Caco-2 (cell line): Measurements from ENCODE around the gene NPAS2. TPM values are rescaled to one million over a fixed set of nuclear protein-coding genes. Genes with fewer than 3 reads are reported as not detected.

Source experiments
- BruUV-seq: library from RNA; stranded (reverse); fragments of 400-500 nt; replicated peaks from 2 replicates; lab custom pipeline; 2021; lab: Mats Ljungman, UMichigan
- CTCF ChIA-PET: fragments of 300-600 bp; sonication (Branson Sonifier 250); formaldehyde crosslinking; loops from one replicate; lab custom pipeline; 2022; ENCODE audit warnings: antibody characterized with exemption; lab: Charles Lee
- POLR2A ChIA-PET: fragments of 300-600 bp; sonication (Branson Sonifier 250); formaldehyde crosslinking; loops from one replicate; lab custom pipeline; 2022; ENCODE audit warnings: antibody characterized with exemption; lab: Charles Lee
- DNase-seq, 2 experiments: peaks; one replicate each; pipeline versions ENCODE4 v3.0.0 to v3.0.0-alpha.2; 2020 to 2022
- H3K27me3 ChIP-seq: replicated peaks from 2 replicates; pipeline ENCODE4 v1.6.0; 2011; ENCODE audit warnings: low read length; ENCODE audit not compliant: control insufficient read depth, insufficient read depth
- H3K36me3 ChIP-seq: 2 replicates; pipeline ENCODE4 v1.5.1; 2011; ENCODE audit warnings: low read length; ENCODE audit not compliant: control insufficient read depth, insufficient read depth
- H3K4me1 ChIP-seq: fragments of 250-450 bp; sonication (Bioruptor Pico); 2 replicates; pipeline ENCODE4 v1.5.1; 2020; ENCODE audit warnings: mild to moderate bottlenecking
- H3K4me3 ChIP-seq: 2 replicates; pipeline ENCODE4 v1.5.1; 2011; ENCODE audit warnings: low read depth, mild to moderate bottlenecking, control low read depth, low read length
- H3K9me3 ChIP-seq: fragments of 250-450 bp; sonication (Bioruptor Pico); 2 replicates; pipeline ENCODE4 v1.5.1; 2020; ENCODE audit warnings: mild to moderate bottlenecking, moderate library complexity
- H3K27ac Mint-ChIP-seq: one replicate; pipeline ENCODE4 v1.8.0; 2022; ENCODE audit warnings: mixed read lengths; ENCODE audit not compliant: unreplicated experiment
- H3K27me3 Mint-ChIP-seq: one replicate; pipeline ENCODE4 v1.8.0; 2022; ENCODE audit warnings: mixed read lengths; ENCODE audit not compliant: insufficient read depth, unreplicated experiment
- H3K36me3 Mint-ChIP-seq: one replicate; pipeline ENCODE4 v1.8.0; 2022; ENCODE audit warnings: mild to moderate bottlenecking, mixed read lengths; ENCODE audit not compliant: insufficient read depth, unreplicated experiment
- H3K4me1 Mint-ChIP-seq: one replicate; pipeline ENCODE4 v1.8.0; 2022; ENCODE audit warnings: low read depth, mixed read lengths; ENCODE audit not compliant: unreplicated experiment
- H3K4me3 Mint-ChIP-seq: one replicate; pipeline ENCODE4 v1.8.0; 2022; ENCODE audit warnings: mild to moderate bottlenecking, moderate library complexity, mixed read lengths; ENCODE audit not compliant: unreplicated experiment
- H3K9me3 Mint-ChIP-seq: one replicate; pipeline ENCODE4 v1.8.0; 2022; ENCODE audit warnings: mixed read lengths; ENCODE audit not compliant: unreplicated experiment
- CTCF ChIP-seq, 2 experiments: fragments of 200-600 bp in 1 of 2; IDR thresholded peaks; 1 replicate in 1 of 2; 2 replicates in 1 of 2; pipeline versions ENCODE4 v1.5.1 to v1.8.0; 2011 to 2022; ENCODE audit warnings: antibody characterized with exemption in 1 of 2, control low read depth in 1 of 2, inconsistent platforms in 1 of 2, low read depth in 1 of 2, low read length in 1 of 2, mild to moderate bottlenecking in 1 of 2, moderate library complexity in 1 of 2; ENCODE audit not compliant: insufficient read depth in 1 of 2, severe bottlenecking in 1 of 2, unreplicated experiment in 1 of 2
- intact Hi-C: fragments of 100-400 bp; cut with micrococcal nuclease; formaldehyde crosslinking; loops from one replicate; pipeline ENCODE4 v1.10.0; 2022; ENCODE audit not compliant: unreplicated experiment
- total RNA-seq: library from RNA; stranded (reverse); gene quantifications from 2 replicates; pipeline ENCODE4 v1.2.3, GENCODE V29; 2022

The NPAS2 gene
- total RNA-seq, 1 experiment from 2014 or later: 2.8 TPM

- no peak overlapping the region for H3K4me3 Mint-ChIP-seq
- no peak overlapping the region for H3K4me3 ChIP-seq
- ChIA-PET CTCF (no interaction called here), POLR2A (no interaction called here)
- TF ChIP-seq CTCF (IDR thresholded peaks at IDR 0.05; ENCODE audit: insufficient read depth in 1 of 2, low read depth in 1 of 2, low read length in 1 of 2, severe bottlenecking in 1 of 2, unreplicated experiment in 1 of 2): no peak
- no peaks in the 10 kb centered on the region; the same call in 1 of the 2 replicates for H3K36me3 ChIP-seq
- no peak overlapping the region for H3K27ac Mint-ChIP-seq
- H3K36me3 Mint-ChIP-seq: no peaks in the 10 kb centered on the region
- no TSS peak for BruUV-seq
- H3K9me3 Mint-ChIP-seq: no peaks in the 10 kb centered on the region
- DNase-seq: no peak
- intact Hi-C loops: no loop called here
- no peaks in the 10 kb centered on the region for H3K27me3 ChIP-seq
- no peaks in the 10 kb centered on the region for H3K27me3 Mint-ChIP-seq
- H3K9me3 ChIP-seq: 0 out of 2 replicates have a peak, but pooled peaks cover 6% of the 10 kb centered on the region
- no peaks in the 10 kb centered on the region for H3K4me1 Mint-ChIP-seq
- H3K4me1 ChIP-seq: peaks cover 14% of the 10 kb centered on the region; the same call in 1 of the 2 replicates
Observed at GRCh38 chr2:100786985-100787384, 33.0 kb upstream of the NPAS2 start.

GRCh38 chr2:100789361-100789760 lies 30.6 kb upstream of the NPAS2 start:
- H3K9me3 ChIP-seq: 0 out of 2 replicates have a peak, but pooled peaks cover 6% of the 10 kb centered on the region
- Mint-ChIP-seq H3K9me3 (no peaks in the 10 kb centered on the region), H3K4me1 (no peaks in the 10 kb centered on the region), H3K36me3 (peaks cover 5% of the 10 kb centered on the region), H3K27me3 (no peaks in the 10 kb centered on the region), H3K4me3 (no peak overlapping the region), H3K27ac (no peak overlapping the region)
- DNase-seq: no peak
- no peaks in the 10 kb centered on the region for H3K27me3 ChIP-seq
- POLR2A ChIA-PET: no interaction called here
- intact Hi-C loops: no loop called here
- no peaks in the 10 kb centered on the region for H3K36me3 ChIP-seq
- CTCF ChIA-PET: no interaction called here
- H3K4me3 ChIP-seq: no peak overlapping the region
- TF ChIP-seq CTCF (IDR thresholded peaks at IDR 0.05; ENCODE audit: insufficient read depth in 1 of 2, low read depth in 1 of 2, low read length in 1 of 2, severe bottlenecking in 1 of 2, unreplicated experiment in 1 of 2): no peak
- BruUV-seq: no TSS peak
- 0 out of 2 replicates have a peak, but pooled peaks cover 7% of the 10 kb centered on the region for H3K4me1 ChIP-seq

- no peak overlapping the region for H3K4me3 ChIP-seq
- DNase-seq: no peak
- intact Hi-C loops: no loop called here
- Mint-ChIP-seq H3K9me3 (no peaks in the 10 kb centered on the region), H3K36me3 (peaks cover 7% of the 10 kb centered on the region), H3K27ac (no peak overlapping the region), H3K4me3 (no peak overlapping the region), H3K4me1 (no peaks in the 10 kb centered on the region), H3K27me3 (peaks cover under 1% of the 10 kb centered on the region)
- no peak for TF ChIP-seq CTCF (IDR thresholded peaks at IDR 0.05; ENCODE audit: insufficient read depth in 1 of 2, low read depth in 1 of 2, low read length in 1 of 2, severe bottlenecking in 1 of 2, unreplicated experiment in 1 of 2)
- ChIA-PET POLR2A (no interaction called here), CTCF (no interaction called here)
- H3K27me3 ChIP-seq: no peaks in the 10 kb centered on the region
- no peaks in the 10 kb centered on the region for H3K4me1 ChIP-seq
- no TSS peak for BruUV-seq
- H3K9me3 ChIP-seq: 0 out of 2 replicates have a peak, but pooled peaks cover 6% of the 10 kb centered on the region
- H3K36me3 ChIP-seq: no peaks in the 10 kb centered on the region
Observed at GRCh38 chr2:100791294-100791935, 28.5 kb upstream of the NPAS2 start.
